Inflammatory macrophage treated with lipopolysaccharide for 1 hour (primary cell): Measurements from ENCODE around the gene ZNF670.
"Not testable (repeated sequence)": the region's sequence is repeated elsewhere in the genome, so short reads cannot be mapped to it uniquely, and the experiment has no call there.

Experiments
- DNase-seq, 2 donors: peaks; one replicate each; pipeline ENCODE4 v3.0.0-alpha.2; 2020 to 2022

ZNF670 gene

GRCh38 chr1:247037511-247038320 lies 40.9 kb downstream of the ZNF670 start:
- DNase-seq, result no peak

GRCh38 chr1:247032306-247032705 lies 46.3 kb downstream of the ZNF670 start:
- not testable (repeated sequence) for DNase-seq
